HEK293T (cell line): Measurements from ENCODE around the gene EXOC4.

Experiments
- CTCF ChIA-PET: fragments of 350-600 bp; formaldehyde crosslinking; extraction: SDS; loops from one replicate; lab custom pipeline; 2021; ENCODE audit warnings: antibody characterized with exemption, inconsistent platforms; lab: Yijun Ruan, JAX
- POLR2A ChIA-PET: fragments of 350-600 bp; formaldehyde crosslinking; extraction: SDS; loops from one replicate; lab custom pipeline; 2020; ENCODE audit warnings: antibody characterized with exemption, inconsistent platforms; lab: Yijun Ruan, JAX
- DNase-seq: peaks from one replicate; pipeline ENCODE4 v3.0.0; 2012; ENCODE audit warnings: mixed read lengths; ENCODE audit errors: extremely low spot score
- ARNT ChIP-seq: fragments of 450-650 bp; IDR thresholded peaks from 2 replicates; pipeline ENCODE4 v1.6.1; 2017; ENCODE audit warnings: mild to moderate bottlenecking
- BHLHE40 ChIP-seq: fragments of 450-650 bp; IDR thresholded peaks from 2 replicates; pipeline ENCODE4 v1.6.1; 2016; ENCODE audit warnings: mild to moderate bottlenecking, moderate library complexity, borderline replicate concordance
- CTBP1 ChIP-seq: fragments of 450-650 bp; IDR thresholded peaks from 2 replicates; pipeline ENCODE4 v1.6.1; 2016; ENCODE audit warnings: borderline replicate concordance
- ELF4 ChIP-seq: fragments of 450-650 bp; IDR thresholded peaks from 2 replicates; pipeline ENCODE4 v1.6.1; 2017; ENCODE audit warnings: antibody characterized with exemption
- FOXA1 ChIP-seq: fragments of 450-650 bp; IDR thresholded peaks from 2 replicates; pipeline ENCODE4 v1.6.1; 2016; ENCODE audit warnings: mild to moderate bottlenecking
- FOXK2 ChIP-seq: fragments of 450-650 bp; IDR thresholded peaks from 2 replicates; pipeline ENCODE4 v1.6.1; 2016; ENCODE audit warnings: mild to moderate bottlenecking
- FOXM1 ChIP-seq: fragments of 450-650 bp; IDR thresholded peaks from 2 replicates; pipeline ENCODE4 v1.6.1; 2017; ENCODE audit warnings: mild to moderate bottlenecking, borderline replicate concordance
- HDGF ChIP-seq: fragments of 450-650 bp; IDR thresholded peaks from 2 replicates; pipeline ENCODE4 v1.6.1; 2017; ENCODE audit warnings: antibody characterized with exemption, borderline replicate concordance
- L3MBTL2 ChIP-seq: fragments of 450-650 bp; conservative IDR thresholded peaks from 2 replicates; pipeline ENCODE4 v1.6.1; 2016; ENCODE audit warnings: mild to moderate bottlenecking
- LEF1 ChIP-seq: fragments of 450-650 bp; IDR thresholded peaks from 2 replicates; pipeline ENCODE4 v1.6.1; 2017; ENCODE audit warnings: mild to moderate bottlenecking, borderline replicate concordance
- NFRKB ChIP-seq: fragments of 450-650 bp; IDR thresholded peaks from 2 replicates; pipeline ENCODE4 v1.6.1; 2016; ENCODE audit warnings: mild to moderate bottlenecking, moderate library complexity
- SP1 ChIP-seq: fragments of 450-650 bp; IDR thresholded peaks from 2 replicates; pipeline ENCODE4 v1.6.1; 2017
- SUZ12 ChIP-seq: fragments of 450-650 bp; IDR thresholded peaks from 2 replicates; pipeline ENCODE4 v1.6.1; 2016; ENCODE audit warnings: mild to moderate bottlenecking
- TARDBP ChIP-seq: fragments of 450-650 bp; IDR thresholded peaks from 2 replicates; pipeline ENCODE4 v1.6.1; 2016
- ZNF384 ChIP-seq: fragments of 450-650 bp; IDR thresholded peaks from 2 replicates; pipeline ENCODE4 v1.6.1; 2016
- TF ChIP-seq, protein P1 (sequence below): fragments of 450-650 bp; IDR thresholded peaks from 2 replicates; pipeline ENCODE4 v1.6.1; 2016

EXOC4 gene

GRCh38 chr7:133820584-133820983 lies 567.7 kb downstream of the EXOC4 start:
- no peak for TF ChIP-seq TARDBP
- no peak for TF ChIP-seq SP1
- TF ChIP-seq, protein P1, sequence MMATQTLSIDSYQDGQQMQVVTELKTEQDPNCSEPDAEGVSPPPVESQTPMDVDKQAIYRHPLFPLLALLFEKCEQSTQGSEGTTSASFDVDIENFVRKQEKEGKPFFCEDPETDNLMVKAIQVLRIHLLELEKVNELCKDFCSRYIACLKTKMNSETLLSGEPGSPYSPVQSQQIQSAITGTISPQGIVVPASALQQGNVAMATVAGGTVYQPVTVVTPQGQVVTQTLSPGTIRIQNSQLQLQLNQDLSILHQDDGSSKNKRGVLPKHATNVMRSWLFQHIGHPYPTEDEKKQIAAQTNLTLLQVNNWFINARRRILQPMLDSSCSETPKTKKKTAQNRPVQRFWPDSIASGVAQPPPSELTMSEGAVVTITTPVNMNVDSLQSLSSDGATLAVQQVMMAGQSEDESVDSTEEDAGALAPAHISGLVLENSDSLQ = no peak
- no peak for TF ChIP-seq BHLHE40
- no peak for TF ChIP-seq HDGF
- no peak for TF ChIP-seq FOXA1
- TF ChIP-seq CTBP1 = no peak
- TF ChIP-seq ZNF384 = no peak
- ChIA-PET POLR2A (no interaction called here), CTCF (interaction anchor here (0.7 kb wide), 1 partner anchor 536 kb away, joined by 6 read pairs; no protein-coding TSS in a partner anchor)
- no peak for DNase-seq

- TF ChIP-seq HDGF = no peak
- TF ChIP-seq L3MBTL2 = no peak
- TF ChIP-seq, protein P1 = no peak
- no peak for TF ChIP-seq FOXM1
- TF ChIP-seq CTBP1 = no peak
- TF ChIP-seq SP1 = no peak
- DNase-seq = no peak
- CTCF ChIA-PET = no interaction called here
- POLR2A ChIA-PET = no interaction called here
These were observed 568.3 kb downstream of the EXOC4 start for GRCh38 chr7:133821171-133821570.

DNA sequence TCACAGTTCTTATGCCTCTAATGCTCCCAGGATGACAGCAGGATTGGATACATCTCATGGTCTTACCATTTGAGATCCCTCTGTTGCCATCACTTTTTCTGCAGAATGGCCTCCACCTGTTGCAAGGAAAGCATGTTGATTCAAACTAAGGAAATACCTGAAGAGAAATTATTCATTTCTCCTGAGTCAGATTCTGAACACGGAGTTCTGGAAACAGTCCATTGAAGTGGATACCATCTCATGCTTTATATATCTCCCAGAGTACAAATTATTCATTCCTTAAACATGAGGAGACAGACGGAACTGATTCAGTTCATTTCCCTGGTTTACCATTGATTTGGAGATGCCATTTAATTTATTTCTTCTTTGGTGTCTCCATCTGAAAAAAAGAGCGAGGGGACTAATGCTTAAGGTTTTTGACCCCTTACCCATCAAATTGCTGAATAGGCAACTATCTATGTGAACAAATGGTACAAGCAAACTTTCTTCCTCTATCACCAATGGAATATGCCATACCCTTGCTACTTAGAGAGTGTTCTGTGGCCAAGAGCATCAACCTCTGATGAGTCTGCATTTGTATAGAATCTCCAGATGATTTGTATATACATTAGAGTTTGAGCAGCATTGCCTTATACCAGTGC lies 569.2 kb downstream of the EXOC4 start:
- CTCF ChIA-PET = no interaction called here
- no peak for DNase-seq
- no peak for TF ChIP-seq NFRKB
- TF ChIP-seq ELF4 = no peak
- TF ChIP-seq L3MBTL2 = no peak
- TF ChIP-seq FOXK2 = no peak
- TF ChIP-seq SP1 = no peak
- TF ChIP-seq BHLHE40 = no peak
- no peak for TF ChIP-seq HDGF
- no peak for TF ChIP-seq ZNF384
- TF ChIP-seq CTBP1 = no peak
- TF ChIP-seq FOXM1 = no peak
- TF ChIP-seq LEF1 = no peak
- TF ChIP-seq, protein P1 = no peak
- no peak for TF ChIP-seq FOXA1
- no peak for TF ChIP-seq SUZ12
- TF ChIP-seq TARDBP = no peak
- no peak for TF ChIP-seq ARNT
- POLR2A ChIA-PET = no interaction called here

- DNase-seq = no peak
- TF ChIP-seq CTBP1 (no peak), FOXM1 (no peak), LEF1 (no peak), BHLHE40 (no peak), SUZ12 (no peak), SP1 (no peak), HDGF (no peak), FOXA1 (no peak), ELF4 (no peak), TARDBP (no peak), ZNF384 (no peak), ARNT (no peak), FOXK2 (no peak), NFRKB (no peak), L3MBTL2 (no peak)
- TF ChIP-seq, protein P1 = no peak
- ChIA-PET CTCF (no interaction called here), POLR2A (no interaction called here)
These were observed 570.1 kb downstream of the EXOC4 start for GRCh38 chr7:133822868-133823552.

DNA sequence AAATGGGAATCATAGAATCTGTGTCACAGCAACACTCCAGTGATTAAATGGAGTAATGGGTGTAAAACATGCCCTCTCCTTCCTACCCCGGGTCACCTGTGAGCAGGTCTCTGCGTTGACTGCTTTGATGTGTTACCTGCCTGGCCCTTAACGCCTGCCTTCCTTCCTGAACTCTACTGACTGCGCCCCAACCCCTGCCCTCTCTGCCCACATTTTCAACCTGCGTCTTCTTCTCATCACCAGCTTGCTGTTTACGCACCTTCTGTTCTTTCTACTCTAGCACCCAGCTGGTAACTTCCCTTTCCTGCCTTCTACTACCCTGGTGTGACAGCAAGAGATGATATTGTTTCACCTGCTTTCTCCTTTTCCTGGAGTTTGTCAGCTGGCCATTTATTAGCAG lies 571.3 kb downstream of the EXOC4 start:
- ChIA-PET CTCF (no interaction called here), POLR2A (no interaction called here)
- DNase-seq = no peak
- TF ChIP-seq NFRKB = no peak
- TF ChIP-seq CTBP1 = no peak
- no peak for TF ChIP-seq HDGF
- TF ChIP-seq, protein P1 = no peak
- TF ChIP-seq FOXK2 = no peak
- no peak for TF ChIP-seq FOXM1
- no peak for TF ChIP-seq ARNT
- no peak for TF ChIP-seq TARDBP
- TF ChIP-seq L3MBTL2 = no peak
- no peak for TF ChIP-seq LEF1
- no peak for TF ChIP-seq FOXA1
- TF ChIP-seq ZNF384 = no peak
- TF ChIP-seq SP1 = no peak
- TF ChIP-seq BHLHE40 = no peak
- no peak for TF ChIP-seq SUZ12
- no peak for TF ChIP-seq ELF4
